Activated CD8-positive, alpha-beta T cell treated with anti-CD3 and anti-CD28 coated beads for 36 hours (primary cell): ENCODE data around the gene FAM32A. TPM values are rescaled to one million over a fixed set of nuclear protein-coding genes. Genes with fewer than 3 reads are reported as not detected.

Experiments
- ATAC-seq: fragments of 200-7000 bp; cut with Tn5 transposase; one replicate; pipeline ENCODE4 v1.10.0; 2021; ENCODE audit warnings: mild to moderate bottlenecking, moderate library complexity
- CTCF ChIA-PET: fragments of 350-600 bp; sonication (Branson Sonifier 250); formaldehyde crosslinking; loops from one replicate; lab custom pipeline; 2021; ENCODE audit warnings: antibody characterized with exemption; lab: Charles Lee
- POLR2A ChIA-PET: fragments of 350-600 bp; sonication (Branson Sonifier 250); formaldehyde crosslinking; loops from one replicate; lab custom pipeline; 2021; ENCODE audit warnings: antibody characterized with exemption; lab: Charles Lee
- DNase-seq: peaks from one replicate; pipeline ENCODE4 v3.0.0-alpha.2; 2020
- H3K27ac Mint-ChIP-seq: one replicate; pipeline ENCODE4 v1.8.0; 2021; ENCODE audit warnings: mild to moderate bottlenecking, mixed read lengths
- H3K27me3 Mint-ChIP-seq: one replicate; pipeline ENCODE4 v1.8.0; 2021; ENCODE audit warnings: mixed read lengths
- H3K36me3 Mint-ChIP-seq: one replicate; pipeline ENCODE4 v1.8.0; 2021; ENCODE audit warnings: low read depth, mixed read lengths
- H3K4me1 Mint-ChIP-seq: one replicate; pipeline ENCODE4 v1.8.0; 2021; ENCODE audit warnings: low read depth, mixed read lengths
- H3K4me3 Mint-ChIP-seq: one replicate; pipeline ENCODE4 v1.8.0; 2021; ENCODE audit warnings: mild to moderate bottlenecking, moderate library complexity, mixed read lengths
- H3K9me3 Mint-ChIP-seq: one replicate; pipeline ENCODE4 v1.8.0; 2021; ENCODE audit warnings: mixed read lengths
- CTCF ChIP-seq: fragments of 200-600 bp; IDR thresholded peaks from one replicate; pipeline ENCODE4 v1.8.0; 2022; ENCODE audit warnings: antibody characterized with exemption, mild to moderate bottlenecking
- intact Hi-C: fragments of 100-400 bp; cut with micrococcal nuclease; formaldehyde crosslinking; loops from one replicate; pipeline ENCODE4 v1.10.0; 2022
- total RNA-seq, 2 experiments: library from RNA; stranded (reverse); gene quantifications; one replicate each; pipeline ENCODE4 v1.2.3, GENCODE V29; 2021

The FAM32A gene
- total RNA-seq, 2 experiments from 2014 or later, result 41.7 to 44.7 TPM

- H3K4me1 Mint-ChIP-seq, result peaks cover 50% of the 10 kb centered on the region
- ChIA-PET CTCF (interaction anchor here (1.1 to 1.7 kb wide), 2 partner anchors 16 to 148 kb away, joined by 3 to 5 read pairs; no protein-coding TSS in a partner anchor), POLR2A (interaction anchor here (1.5 kb wide), 1 partner anchor 12 kb away, joined by 4 read pairs; no protein-coding TSS in a partner anchor)
- peaks cover 45% of the 10 kb centered on the region for H3K36me3 Mint-ChIP-seq
- ATAC-seq (no peak), DNase-seq (no peak)
- TF ChIP-seq CTCF, result no peak
- H3K27me3 Mint-ChIP-seq, result no peaks in the 10 kb centered on the region
- no peak overlapping the region for H3K4me3 Mint-ChIP-seq
- intact Hi-C loops, result no loop called here
- H3K27ac Mint-ChIP-seq, result peak overlapping the region; percentile 58
- peaks cover 10% of the 10 kb centered on the region for H3K9me3 Mint-ChIP-seq
These were observed 49.6 kb downstream of the FAM32A start for GRCh38 chr19:16234552-16235445.

GRCh38 chr19:16235811-16236652, 50.8 kb downstream of the FAM32A start:
- ChIA-PET POLR2A (no interaction called here), CTCF (interaction anchor here (1.2 to 1.7 kb wide), 2 partner anchors 147 to 181 kb away, joined by 3 to 5 read pairs; no protein-coding TSS in a partner anchor)
- TF ChIP-seq CTCF, result no peak
- ATAC-seq (no peak), DNase-seq (no peak)
- Mint-ChIP-seq H3K27ac (peak overlapping the region; percentile 48), H3K4me1 (peaks cover 50% of the 10 kb centered on the region), H3K9me3 (peaks cover 10% of the 10 kb centered on the region), H3K27me3 (no peaks in the 10 kb centered on the region), H3K4me3 (no peak overlapping the region), H3K36me3 (peaks cover 39% of the 10 kb centered on the region)
- intact Hi-C loops, result no loop called here

Other genes with a start within 250 kb of the FAM32A start
- not detected for gene OR10H4, start 236.4 kb upstream of the FAM32A start, total RNA-seq
- 100 to 1,000 TPM; 230 to 232 TPM for gene TPM4, start 108.9 kb upstream of the FAM32A start, total RNA-seq
- 100 to 1,000 TPM; 123 to 128 TPM for gene RAB8A, start 73.5 kb upstream of the FAM32A start, total RNA-seq
- 10 to 100 TPM; 23.5 to 25.5 TPM for gene HSH2D, start 41.7 kb upstream of the FAM32A start, total RNA-seq
- gene CIB3, start 11.9 kb upstream of the FAM32A start, total RNA-seq, result not detected
- 100 to 1,000 TPM in 1 of 2 experiments, 10 to 100 TPM in 1; 99.0 to 108 TPM for gene AP1M1, start 12.5 kb downstream of the FAM32A start, total RNA-seq
- 1 to 10 TPM in 1 of 2 experiments, under 1 TPM in 1; 0.94 to 1.0 TPM for gene KLF2, start 139.4 kb downstream of the FAM32A start, total RNA-seq